IMR-90 (cell line): Measurements from ENCODE around the gene ADORA2A. TPM values are rescaled to one million over a fixed set of nuclear protein-coding genes. Genes with fewer than 3 reads are reported as not detected.

Experiments used
- ATAC-seq: fragments of 200-7000 bp; cut with Tn5 transposase; 2 replicates; pipeline ENCODE4 v1.9.1; 2020; ENCODE audit warnings: low read depth, mild to moderate bottlenecking, moderate library complexity
- BruUV-seq: library from RNA; stranded (reverse); fragments of 400-500 nt; replicated peaks from 2 replicates; lab custom pipeline; 2021; lab: Mats Ljungman, UMichigan
- CTCF ChIA-PET: fragments of 300-600 bp; formaldehyde crosslinking; extraction: SDS; loops from one replicate; lab custom pipeline; 2021; ENCODE audit warnings: antibody characterized with exemption; lab: Yijun Ruan, JAX
- POLR2A ChIA-PET: fragments of 300-600 bp; sonication (Branson Sonifier 250); formaldehyde crosslinking; loops from one replicate; lab custom pipeline; 2022; ENCODE audit warnings: antibody characterized with exemption; ENCODE audit not compliant: unreplicated experiment; lab: Charles Lee
- DNase-seq: peaks from one replicate; pipeline ENCODE4 v3.0.0; 2013
- H2AFZ ChIP-seq: replicated peaks from 2 replicates; pipeline ENCODE3; 2013; ENCODE audit warnings: low read length, mild to moderate bottlenecking; ENCODE audit not compliant: poor library complexity
- H2AK5ac ChIP-seq: 2 replicates; pipeline ENCODE4 v1.6.1; 2013; ENCODE audit warnings: low read depth, low read length, inconsistent platforms
- H2AK9ac ChIP-seq: replicated peaks from 2 replicates; pipeline ENCODE3; 2013; ENCODE audit warnings: mild to moderate bottlenecking, low read depth, low read length, moderate library complexity; ENCODE audit not compliant: poor library complexity
- H2BK120ac ChIP-seq: 2 replicates; pipeline ENCODE4 v1.6.1; 2013; ENCODE audit warnings: low read depth, low read length, inconsistent platforms
- H2BK15ac ChIP-seq: 3 replicates; pipeline ENCODE4 v1.6.1; 2013; ENCODE audit warnings: low read depth, low read length, inconsistent platforms
- H2BK20ac ChIP-seq: 2 replicates; pipeline ENCODE4 v1.6.1; 2013; ENCODE audit warnings: low read depth, mild to moderate bottlenecking, inconsistent platforms, low read length, moderate library complexity
- H2BK5ac ChIP-seq: 2 replicates; pipeline ENCODE4 v1.6.1; 2013; ENCODE audit warnings: mild to moderate bottlenecking, low read depth, low read length, inconsistent platforms; ENCODE audit not compliant: poor library complexity, severe bottlenecking
- H3K14ac ChIP-seq: replicated peaks from 2 replicates; pipeline ENCODE4 v1.6.1; 2013; ENCODE audit warnings: low read depth, low read length, inconsistent platforms
- H3K18ac ChIP-seq: 2 replicates; pipeline ENCODE4 v1.6.1; 2013; ENCODE audit warnings: low read depth, low read length, control low read depth
- H3K23ac ChIP-seq: 2 replicates; pipeline ENCODE4 v1.6.1; 2013; ENCODE audit warnings: low read depth, low read length, inconsistent platforms
- H3K27ac ChIP-seq: 2 replicates; pipeline ENCODE4 v1.5.1; 2013; ENCODE audit warnings: mild to moderate bottlenecking, control low read depth, low read length; ENCODE audit not compliant: insufficient read depth
- H3K27me3 ChIP-seq: 2 replicates; pipeline ENCODE4 v1.6.1; 2013; ENCODE audit warnings: low read length; ENCODE audit not compliant: control insufficient read depth, insufficient read depth
- H3K36me3 ChIP-seq: 2 replicates; pipeline ENCODE4 v1.6.1; 2013; ENCODE audit warnings: low read length, mixed read lengths; ENCODE audit not compliant: control insufficient read depth, insufficient read depth
- H3K4ac ChIP-seq: 2 replicates; pipeline ENCODE4 v1.6.1; 2013; ENCODE audit warnings: low read depth, low read length, inconsistent platforms
- H3K4me1 ChIP-seq: 2 replicates; pipeline ENCODE4 v1.6.1; 2013; ENCODE audit warnings: low read length, mixed read lengths; ENCODE audit not compliant: control insufficient read depth, insufficient read depth
- H3K4me2 ChIP-seq: 2 replicates; pipeline ENCODE4 v1.6.1; 2013; ENCODE audit warnings: low read depth, mild to moderate bottlenecking, control low read depth, low read length, moderate library complexity
- H3K4me3 ChIP-seq: 2 replicates; pipeline ENCODE4 v1.5.1; 2013; ENCODE audit warnings: low read depth, mild to moderate bottlenecking, control low read depth, low read length, moderate library complexity; ENCODE audit not compliant: insufficient read depth
- H3K56ac ChIP-seq: 2 replicates; pipeline ENCODE4 v1.6.1; 2013; ENCODE audit warnings: low read length, inconsistent platforms; ENCODE audit not compliant: insufficient read depth; ENCODE audit errors: extremely low read depth
- H3K79me1 ChIP-seq, 2 experiments: 2 replicates each; pipeline ENCODE4 v1.6.1; 2013; ENCODE audit warnings: low read length in 2 of 2, inconsistent platforms in 1 of 2, low read depth in 1 of 2
- H3K9ac ChIP-seq: 2 replicates; pipeline ENCODE4 v1.6.1; 2013; ENCODE audit warnings: low read depth, low read length, control low read depth
- H3K9me1 ChIP-seq: 2 replicates; pipeline ENCODE4 v1.6.1; 2013; ENCODE audit warnings: low read length, inconsistent platforms; ENCODE audit not compliant: insufficient read depth
- H3K9me3 ChIP-seq: 2 replicates; pipeline ENCODE4 v1.6.1; 2013; ENCODE audit warnings: low read length; ENCODE audit not compliant: control insufficient read depth, insufficient read depth
- H4K20me1 ChIP-seq: 2 replicates; pipeline ENCODE4 v1.6.1; 2013; ENCODE audit warnings: low read length, inconsistent platforms; ENCODE audit not compliant: insufficient read depth
- H4K5ac ChIP-seq: 2 replicates; pipeline ENCODE4 v1.6.1; 2013; ENCODE audit warnings: mild to moderate bottlenecking, low read depth, low read length, control low read depth
- H4K8ac ChIP-seq, 2 experiments: 2 replicates each; pipeline ENCODE4 v1.6.1; 2013; ENCODE audit warnings: low read depth in 2 of 2, low read length in 2 of 2, control low read depth in 1 of 2, inconsistent platforms in 1 of 2
- H4K91ac ChIP-seq: 2 replicates; pipeline ENCODE4 v1.6.1; 2013; ENCODE audit warnings: low read depth, low read length, inconsistent platforms; ENCODE audit not compliant: insufficient read depth
- MXI1 ChIP-seq: IDR thresholded peaks from 2 replicates; pipeline ENCODE4 v1.6.1; 2012; ENCODE audit warnings: low read depth, mild to moderate bottlenecking, low read length, moderate library complexity, borderline replicate concordance
- WGBS, 2 experiments: methylation state at CpG; one replicate each; pipeline versions ENCODE4 v1.1.5 to v1.1.7; 2013; ENCODE audit warnings: missing lambda C conversion rate in 2 of 2; ENCODE audit not compliant: insufficient read length in 1 of 2; ENCODE audit errors: extremely low coverage in 2 of 2; 5-methylcytosine and 5-hydroxymethylcytosine counted together
- dilution Hi-C: fragments of 300-500 bp; cut with HindIII; formaldehyde crosslinking; loops from one replicate; pipeline ENCODE4 v1.14.3; 2018; ENCODE audit warnings: low sequenced_read_pairs; ENCODE audit not compliant: unreplicated experiment
- in situ Hi-C: fragments of 300-500 bp; cut with MboI; formaldehyde crosslinking; loops from 3 replicates; pipeline ENCODE4 v1.14.3; 2019; ENCODE audit warnings: low sequenced_read_pairs, inconsistent platforms, mixed read lengths
- intact Hi-C: fragments of 100-400 bp; cut with micrococcal nuclease; formaldehyde crosslinking; loops from 2 replicates; pipeline ENCODE4 v1.10.0; 2022
- polyA plus RNA-seq, 3 experiments: library from polyadenylated mRNA; depleted of rRNA; stranded (reverse); fragments of >200 nt; gene quantifications; 2 replicates each; pipeline ENCODE4 v1.2.3, GENCODE V29; 2012; ENCODE audit warnings: low replicate concordance in 1 of 3
- total RNA-seq: library from RNA; depleted of rRNA; stranded (reverse); fragments of >200 nt; gene quantifications from 2 replicates; pipeline ENCODE4 v1.2.3, GENCODE V29; 2012

ADORA2A gene
- total and polyA plus RNA-seq, 2 of the 4 experiments (the other 2 are of a cell fraction) = 0.36 to 1.1 TPM

DNA sequence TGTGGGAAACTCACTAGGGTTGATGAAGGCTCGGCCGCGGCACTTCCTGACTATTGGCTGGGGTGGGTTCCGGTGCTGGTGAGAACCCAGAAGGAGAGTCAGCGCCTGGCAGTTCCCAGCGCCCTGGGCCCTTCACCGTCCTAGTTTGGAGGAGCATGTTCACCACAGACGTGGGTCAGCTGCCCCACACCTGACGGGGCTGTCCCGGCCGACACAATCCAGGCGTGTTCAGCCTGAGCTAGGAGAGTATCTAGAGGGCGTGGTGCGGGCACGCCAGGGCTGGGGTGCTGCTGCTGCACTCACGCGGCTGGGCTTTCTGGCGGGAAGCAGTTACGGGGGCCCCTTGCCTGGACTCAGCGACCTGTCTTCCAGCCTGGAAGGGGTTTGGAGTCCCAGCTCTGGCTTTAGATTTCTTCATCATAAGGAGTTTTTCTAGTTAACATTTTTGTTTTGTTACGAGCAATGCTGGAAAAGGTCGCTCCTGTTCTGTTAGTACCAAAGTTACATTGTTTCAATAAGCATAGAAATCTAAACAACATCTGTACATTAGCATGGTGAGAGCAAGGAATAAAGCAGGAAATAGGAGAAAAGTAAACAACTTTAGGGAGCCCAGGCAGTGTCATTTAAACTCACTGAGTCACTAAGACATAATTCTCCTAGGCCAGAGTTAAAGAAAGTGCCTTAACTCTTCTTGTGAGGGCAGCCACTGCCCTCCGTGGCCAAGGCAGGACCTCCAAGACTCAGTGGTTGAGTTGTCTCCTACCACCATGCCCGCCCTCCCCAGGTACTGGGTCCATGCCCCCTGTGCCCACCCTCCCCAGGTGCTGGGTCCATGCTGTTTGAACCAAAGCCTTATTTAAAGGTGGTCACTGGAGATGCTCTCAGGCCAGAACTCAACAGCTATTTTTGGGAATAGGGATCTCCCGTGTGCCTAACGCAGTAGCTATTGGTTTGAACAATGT lies 12.1 kb upstream of the ADORA2A start:
- intact Hi-C loops = no loop called here

More for the DNA sequence above, 12.1 kb upstream of the ADORA2A start:
- Histone ChIP-seq H2AK5ac (peak overlapping the region; percentile 25; the same call in 1 of the 2 replicates), H2BK15ac (no peak overlapping the region), H2BK120ac (no peak overlapping the region), H4K5ac (no peak overlapping the region), H3K4me2 (no peak overlapping the region; the same call in 1 of the 2 replicates), H2BK20ac (no peak overlapping the region), H3K4me1 (peaks cover 18% of the 10 kb centered on the region), H2AFZ (no peak overlapping the region), H3K27ac (peak overlapping the region; percentile 63), H4K8ac (no peak overlapping the region), H3K14ac (no peak overlapping the region), H4K20me1 (peaks cover 10% of the 10 kb centered on the region), H2BK5ac (peak overlapping the region; percentile 64), H3K79me1 (peaks cover 12 to 29% of the 10 kb centered on the region in 2 experiments; a peak in 3 of 4 replicates), H3K56ac (no peak overlapping the region), H3K23ac (no peak overlapping the region), H3K4ac (no peak overlapping the region), H3K9me1 (peaks cover 27% of the 10 kb centered on the region), H3K18ac (0 out of 2 replicates have a peak overlapping the region, but pooled peaks have one; percentile 11), H3K27me3 (no peaks in the 10 kb centered on the region), H3K4me3 (no peak overlapping the region), H3K9ac (no peak overlapping the region), H3K36me3 (peaks cover 15% of the 10 kb centered on the region; the same call in 1 of the 2 replicates), H3K9me3 (no peaks in the 10 kb centered on the region), H2AK9ac (peak overlapping the region; percentile 86), H4K91ac (0 out of 2 replicates have a peak overlapping the region, but pooled peaks have one; percentile 28)
- TF ChIP-seq MXI1 = no peak
- WGBS, 2 experiments = 99% methylated on average over 12 of the region's 26 CpGs; no CpG with 5 or more reads in 1 of the 2 experiments
- dilution Hi-C loops = no loop called here
- BruUV-seq = no TSS peak
- POLR2A ChIA-PET = no interaction called here
- DNase-seq (peak; percentile 53), ATAC-seq (peak; percentile 69)
- CTCF ChIA-PET = interaction anchor here (2.2 kb wide), 1 partner anchor 16 kb away, joined by 5 read pairs; no protein-coding TSS in a partner anchor
- in situ Hi-C loops = loop anchor here (5.0 kb wide), 1 partner anchor 87 kb away; no protein-coding TSS in a partner anchor
